NT2/D1 (cell line): ENCODE data around the gene LYPD6B.

Source experiments
- DNase-seq: peaks from one replicate; pipeline ENCODE4 v3.0.0-alpha.2; 2011; ENCODE audit warnings: low read depth, low spot score
- H3K27me3 ChIP-seq: 2 replicates; pipeline ENCODE4 v1.6.0; 2011; ENCODE audit warnings: mild to moderate bottlenecking; ENCODE audit not compliant: insufficient read length, insufficient read depth
- H3K36me3 ChIP-seq: 2 replicates; pipeline ENCODE4 v1.6.1; 2011; ENCODE audit warnings: mild to moderate bottlenecking, low read length, mixed read lengths; ENCODE audit not compliant: insufficient read depth, insufficient read length
- H3K4me1 ChIP-seq: 2 replicates; pipeline ENCODE4 v1.5.1; 2011; ENCODE audit not compliant: insufficient read depth, insufficient read length
- H3K4me3 ChIP-seq: 2 replicates; pipeline ENCODE4 v1.5.1; 2011; ENCODE audit warnings: low read depth; ENCODE audit not compliant: insufficient read length
- H3K9ac ChIP-seq: 2 replicates; pipeline ENCODE4 v1.6.0; 2011; ENCODE audit warnings: low read depth; ENCODE audit not compliant: insufficient read length
- H3K9me3 ChIP-seq: 2 replicates; pipeline ENCODE4 v1.5.1; 2011; ENCODE audit warnings: mild to moderate bottlenecking, low read length; ENCODE audit not compliant: insufficient read depth
- SUZ12 ChIP-seq: IDR thresholded peaks from 2 replicates; pipeline ENCODE4 v1.6.1; 2011; ENCODE audit not compliant: insufficient read length, insufficient read depth; ENCODE audit errors: extremely low read depth
- YY1 ChIP-seq: IDR thresholded peaks from 2 replicates; pipeline ENCODE4 v1.6.1; 2011; ENCODE audit not compliant: insufficient read length, insufficient read depth
- ZNF274 ChIP-seq: IDR thresholded peaks from 2 replicates; pipeline ENCODE4 v1.6.1; 2011; ENCODE audit warnings: mild to moderate bottlenecking, low read depth, low read length

Gene LYPD6B

GRCh38 chr2:149180226-149180875, 141.9 kb downstream of the LYPD6B start:
- no peaks in the 10 kb centered on the region for H3K36me3 ChIP-seq
- TF ChIP-seq YY1, result no peak
- TF ChIP-seq ZNF274, result no peak
- no peak for TF ChIP-seq SUZ12
- H3K9me3 ChIP-seq, result no peaks in the 10 kb centered on the region
- no peaks in the 10 kb centered on the region for H3K4me1 ChIP-seq
- DNase-seq, result no peak
- H3K9ac ChIP-seq, result no peak overlapping the region
- no peaks in the 10 kb centered on the region for H3K27me3 ChIP-seq
- no peak overlapping the region for H3K4me3 ChIP-seq

GRCh38 chr2:149183187-149183586, 144.7 kb downstream of the LYPD6B start:
- no peak overlapping the region for H3K9ac ChIP-seq
- H3K27me3 ChIP-seq, result no peaks in the 10 kb centered on the region
- DNase-seq, result no peak
- no peak overlapping the region for H3K4me3 ChIP-seq
- no peaks in the 10 kb centered on the region for H3K36me3 ChIP-seq
- no peaks in the 10 kb centered on the region for H3K9me3 ChIP-seq
- TF ChIP-seq SUZ12, result no peak
- no peak for TF ChIP-seq ZNF274
- TF ChIP-seq YY1, result no peak
- no peaks in the 10 kb centered on the region for H3K4me1 ChIP-seq

- Histone ChIP-seq H3K36me3 (no peaks in the 10 kb centered on the region), H3K9me3 (no peaks in the 10 kb centered on the region), H3K27me3 (no peaks in the 10 kb centered on the region), H3K4me3 (no peak overlapping the region), H3K9ac (no peak overlapping the region), H3K4me1 (no peaks in the 10 kb centered on the region)
- no peak for DNase-seq
- TF ChIP-seq ZNF274, result no peak
- no peak for TF ChIP-seq YY1
- TF ChIP-seq SUZ12, result no peak
Measured at GRCh38 chr2:149184991-149185390, 146.5 kb downstream of the LYPD6B start.

DNA sequence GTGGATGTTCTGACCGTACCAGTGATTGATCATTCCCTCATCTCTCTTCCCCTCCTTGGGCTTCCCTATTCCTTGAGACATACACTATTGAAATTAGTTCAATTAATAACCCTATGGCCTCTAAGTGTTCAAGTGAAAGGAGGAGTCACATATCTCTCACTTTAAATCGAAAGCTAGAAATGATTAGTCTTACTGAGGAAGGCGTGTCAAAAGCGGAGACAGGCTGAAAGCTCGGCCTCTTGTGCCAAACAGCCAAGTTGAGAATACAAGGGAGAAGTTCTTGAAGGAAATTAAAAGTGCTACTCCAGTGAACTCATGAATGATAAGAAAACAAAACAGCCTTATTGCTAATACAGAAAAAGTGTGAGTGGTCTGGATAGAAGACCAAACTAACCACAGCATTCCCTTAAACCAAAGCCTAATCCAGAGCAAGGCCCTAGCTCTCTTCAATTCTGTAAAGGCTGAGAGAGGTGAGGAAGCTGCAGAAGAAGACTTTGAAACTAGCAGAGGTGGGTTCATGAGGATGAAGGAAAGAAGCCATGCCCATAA, 147.5 kb downstream of the LYPD6B start:
- no peaks in the 10 kb centered on the region for H3K27me3 ChIP-seq
- H3K9me3 ChIP-seq, result no peaks in the 10 kb centered on the region
- H3K36me3 ChIP-seq, result no peaks in the 10 kb centered on the region
- no peaks in the 10 kb centered on the region for H3K4me1 ChIP-seq
- H3K4me3 ChIP-seq, result no peak overlapping the region
- no peak for TF ChIP-seq ZNF274
- no peak for TF ChIP-seq YY1
- no peak for TF ChIP-seq SUZ12
- H3K9ac ChIP-seq, result no peak overlapping the region
- no peak for DNase-seq

DNA sequence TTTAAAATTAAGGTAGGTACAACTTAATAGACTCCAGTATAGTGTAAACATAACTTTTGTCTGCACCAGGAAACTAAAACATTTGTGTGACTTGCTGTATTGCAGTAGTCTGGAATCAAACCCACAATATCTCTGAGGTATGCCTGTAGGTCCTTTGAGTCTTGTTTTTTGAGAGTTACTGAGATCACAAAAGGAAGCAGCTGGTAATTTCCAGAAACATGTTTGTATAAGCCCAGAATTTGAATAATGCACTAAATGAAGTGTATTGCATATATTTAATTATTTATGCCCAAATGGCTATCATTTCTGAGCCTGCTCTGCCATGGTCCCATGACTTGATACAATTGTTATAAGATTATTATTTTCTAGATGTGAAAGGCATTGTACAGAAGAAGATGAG, 148.6 kb downstream of the LYPD6B start:
- H3K9me3 ChIP-seq, result no peaks in the 10 kb centered on the region
- no peaks in the 10 kb centered on the region for H3K36me3 ChIP-seq
- no peak for DNase-seq
- TF ChIP-seq ZNF274, result no peak
- no peak for TF ChIP-seq SUZ12
- no peak for TF ChIP-seq YY1
- no peaks in the 10 kb centered on the region for H3K27me3 ChIP-seq
- no peaks in the 10 kb centered on the region for H3K4me1 ChIP-seq
- no peak overlapping the region for H3K9ac ChIP-seq
- H3K4me3 ChIP-seq, result no peak overlapping the region

- DNase-seq, result no peak
- Histone ChIP-seq H3K36me3 (no peaks in the 10 kb centered on the region), H3K9me3 (no peaks in the 10 kb centered on the region), H3K4me3 (no peak overlapping the region), H3K27me3 (no peaks in the 10 kb centered on the region), H3K9ac (no peak overlapping the region), H3K4me1 (no peaks in the 10 kb centered on the region)
- TF ChIP-seq YY1 (no peak), ZNF274 (no peak), SUZ12 (no peak)
Measured at GRCh38 chr2:149188291-149188690, 149.8 kb downstream of the LYPD6B start.

- Histone ChIP-seq H3K36me3 (no peaks in the 10 kb centered on the region), H3K27me3 (no peaks in the 10 kb centered on the region), H3K4me3 (no peak overlapping the region), H3K9ac (no peak overlapping the region), H3K4me1 (no peaks in the 10 kb centered on the region), H3K9me3 (no peaks in the 10 kb centered on the region)
- TF ChIP-seq YY1 (no peak), ZNF274 (no peak), SUZ12 (no peak)
- no peak for DNase-seq
Measured at GRCh38 chr2:149189769-149190168, 151.3 kb downstream of the LYPD6B start.
